Panc1 (cell line): Measurements from ENCODE around the gene DGKK. TPM values are rescaled to one million over a fixed set of nuclear protein-coding genes. Genes with fewer than 3 reads are reported as not detected.

Source experiments
- ATAC-seq: fragments of 200-7000 bp; cut with Tn5 transposase; 2 replicates; pipeline ENCODE4 v1.9.1; 2020; ENCODE audit warnings: mild to moderate bottlenecking, moderate library complexity
- BruUV-seq: library from RNA; stranded (reverse); fragments of 400-500 nt; replicated peaks from 2 replicates; lab custom pipeline; 2021; lab: Mats Ljungman, UMichigan
- CTCF ChIA-PET: fragments of 300-600 bp; sonication (Branson Sonifier 250); formaldehyde crosslinking; loops from one replicate; lab custom pipeline; 2022; ENCODE audit warnings: antibody characterized with exemption; lab: Charles Lee
- POLR2A ChIA-PET: fragments of 300-600 bp; sonication (Branson Sonifier 250); formaldehyde crosslinking; loops from one replicate; lab custom pipeline; 2022; ENCODE audit warnings: antibody characterized with exemption; lab: Charles Lee
- DNase-seq: peaks from one replicate; pipeline ENCODE4 v3.0.0-alpha.2; 2010; ENCODE audit warnings: low read depth, low spot score
- H3K27ac ChIP-seq: 2 replicates; pipeline ENCODE4 v1.5.1; 2011; ENCODE audit warnings: mild to moderate bottlenecking, low read length, inconsistent platforms
- H3K27me3 ChIP-seq: fragments of 200-500 bp; sonication (Bioruptor generic); 2 replicates; pipeline ENCODE4 v1.6.0; 2014; ENCODE audit warnings: low read length, inconsistent platforms; ENCODE audit not compliant: control insufficient read depth, insufficient read depth
- H3K36me3 ChIP-seq: fragments of 200-500 bp; sonication (Bioruptor generic); 2 replicates; pipeline ENCODE4 v1.5.1; 2014; ENCODE audit warnings: inconsistent platforms, mild to moderate bottlenecking, low read length, moderate library complexity; ENCODE audit not compliant: control insufficient read depth, insufficient read depth
- H3K4me1 ChIP-seq: 2 replicates; pipeline ENCODE4 v1.5.1; 2011; ENCODE audit warnings: inconsistent platforms, mild to moderate bottlenecking, low read length, moderate library complexity; ENCODE audit not compliant: control insufficient read depth, insufficient read depth
- H3K4me3 ChIP-seq, 2 experiments: 2 replicates each; pipeline ENCODE4 v1.5.1; 2011 to 2012; ENCODE audit warnings: low read depth in 2 of 2, low read length in 2 of 2, mild to moderate bottlenecking in 2 of 2, inconsistent platforms in 1 of 2, moderate library complexity in 1 of 2
- H3K9me3 ChIP-seq: fragments of 200-500 bp; sonication (Bioruptor generic); 2 replicates; pipeline ENCODE4 v1.5.1; 2014; ENCODE audit warnings: low read depth, mild to moderate bottlenecking, inconsistent platforms, low read length, moderate library complexity; ENCODE audit not compliant: control insufficient read depth, insufficient read depth
- POLR2AphosphoS5 ChIP-seq: IDR thresholded peaks from 2 replicates; pipeline ENCODE4 v1.6.1; 2012; ENCODE audit warnings: mild to moderate bottlenecking, low read depth, low read length, moderate library complexity
- SIN3A ChIP-seq: IDR thresholded peaks from 2 replicates; pipeline ENCODE4 v1.6.1; 2012; ENCODE audit warnings: low read depth, mild to moderate bottlenecking, low read length, moderate library complexity, borderline replicate concordance; ENCODE audit not compliant: insufficient read depth
- TCF7L2 ChIP-seq: IDR thresholded peaks from 2 replicates; pipeline ENCODE4 v1.6.1; 2011; ENCODE audit warnings: mild to moderate bottlenecking, low read depth, low read length, inconsistent platforms
- in situ Hi-C: cut with HindIII; loops from 2 replicates; pipeline ENCODE4 v1.10.0; 2016; ENCODE audit warnings: low sequenced_read_pairs, low pct_unique_long_range_greater_than_20kb
- intact Hi-C: fragments of 100-400 bp; cut with micrococcal nuclease; formaldehyde crosslinking; loops from one replicate; pipeline ENCODE4 v1.10.0; 2022; ENCODE audit not compliant: unreplicated experiment
- total RNA-seq: library from RNA; stranded (reverse); gene quantifications from one replicate; pipeline ENCODE4 v1.2.1, GENCODE V29; 2021; ENCODE audit not compliant: unreplicated experiment
- TF ChIP-seq, protein P1 (sequence below): fragments of 450-650 bp; IDR thresholded peaks from 2 replicates; pipeline ENCODE4 v1.5.1; 2017; ENCODE audit warnings: mild to moderate bottlenecking
- TF ChIP-seq, protein P2 (sequence below), 2 experiments: IDR thresholded peaks; 2 replicates each; pipeline ENCODE4 v1.6.1; 2011 to 2012; ENCODE audit warnings: low read depth in 2 of 2, control low read depth in 1 of 2, low read length in 1 of 2, mild to moderate bottlenecking in 1 of 2, moderate library complexity in 1 of 2; ENCODE audit not compliant: insufficient read depth in 1 of 2

Gene DGKK
- total RNA-seq, 1 experiment from 2014 or later = not detected

DNA sequence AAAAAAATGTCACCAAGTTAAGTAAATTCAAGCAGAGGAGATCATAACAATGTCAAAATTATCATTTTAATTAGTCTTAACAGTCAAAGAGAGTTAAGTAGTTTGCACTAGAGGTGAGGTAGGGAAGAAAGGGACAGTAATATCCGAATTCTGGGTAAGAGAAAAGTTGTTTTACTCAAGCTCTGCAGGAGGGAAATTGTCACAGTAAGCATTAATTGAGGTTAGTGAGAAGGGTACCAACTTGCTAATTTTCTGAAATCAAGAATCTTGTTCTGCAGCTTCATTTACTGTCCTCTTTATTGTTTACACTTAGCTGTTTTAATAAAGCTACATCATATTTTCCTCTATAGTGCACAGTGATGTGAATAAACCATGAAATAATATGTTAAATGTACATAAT lies 11.0 kb downstream of the DGKK start:
- CTCF ChIA-PET = no interaction called here
- POLR2A ChIA-PET = no interaction called here
- Histone ChIP-seq H3K27ac (no peak overlapping the region), H3K27me3 (no peaks in the 10 kb centered on the region; the same call in 1 of the 2 replicates), H3K4me3 (no peak overlapping the region), H3K9me3 (no peaks in the 10 kb centered on the region), H3K4me1 (no peaks in the 10 kb centered on the region), H3K36me3 (no peaks in the 10 kb centered on the region)
- BruUV-seq = no TSS peak
- in situ Hi-C loops = no loop called here
- DNase-seq (no peak), ATAC-seq (no peak)
- intact Hi-C loops = no loop called here
- TF ChIP-seq, protein P1, sequence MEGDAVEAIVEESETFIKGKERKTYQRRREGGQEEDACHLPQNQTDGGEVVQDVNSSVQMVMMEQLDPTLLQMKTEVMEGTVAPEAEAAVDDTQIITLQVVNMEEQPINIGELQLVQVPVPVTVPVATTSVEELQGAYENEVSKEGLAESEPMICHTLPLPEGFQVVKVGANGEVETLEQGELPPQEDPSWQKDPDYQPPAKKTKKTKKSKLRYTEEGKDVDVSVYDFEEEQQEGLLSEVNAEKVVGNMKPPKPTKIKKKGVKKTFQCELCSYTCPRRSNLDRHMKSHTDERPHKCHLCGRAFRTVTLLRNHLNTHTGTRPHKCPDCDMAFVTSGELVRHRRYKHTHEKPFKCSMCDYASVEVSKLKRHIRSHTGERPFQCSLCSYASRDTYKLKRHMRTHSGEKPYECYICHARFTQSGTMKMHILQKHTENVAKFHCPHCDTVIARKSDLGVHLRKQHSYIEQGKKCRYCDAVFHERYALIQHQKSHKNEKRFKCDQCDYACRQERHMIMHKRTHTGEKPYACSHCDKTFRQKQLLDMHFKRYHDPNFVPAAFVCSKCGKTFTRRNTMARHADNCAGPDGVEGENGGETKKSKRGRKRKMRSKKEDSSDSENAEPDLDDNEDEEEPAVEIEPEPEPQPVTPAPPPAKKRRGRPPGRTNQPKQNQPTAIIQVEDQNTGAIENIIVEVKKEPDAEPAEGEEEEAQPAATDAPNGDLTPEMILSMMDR = no peak
- TF ChIP-seq SIN3A (no peak), POLR2AphosphoS5 (no peak), TCF7L2 (no peak)
- TF ChIP-seq, protein P2, sequence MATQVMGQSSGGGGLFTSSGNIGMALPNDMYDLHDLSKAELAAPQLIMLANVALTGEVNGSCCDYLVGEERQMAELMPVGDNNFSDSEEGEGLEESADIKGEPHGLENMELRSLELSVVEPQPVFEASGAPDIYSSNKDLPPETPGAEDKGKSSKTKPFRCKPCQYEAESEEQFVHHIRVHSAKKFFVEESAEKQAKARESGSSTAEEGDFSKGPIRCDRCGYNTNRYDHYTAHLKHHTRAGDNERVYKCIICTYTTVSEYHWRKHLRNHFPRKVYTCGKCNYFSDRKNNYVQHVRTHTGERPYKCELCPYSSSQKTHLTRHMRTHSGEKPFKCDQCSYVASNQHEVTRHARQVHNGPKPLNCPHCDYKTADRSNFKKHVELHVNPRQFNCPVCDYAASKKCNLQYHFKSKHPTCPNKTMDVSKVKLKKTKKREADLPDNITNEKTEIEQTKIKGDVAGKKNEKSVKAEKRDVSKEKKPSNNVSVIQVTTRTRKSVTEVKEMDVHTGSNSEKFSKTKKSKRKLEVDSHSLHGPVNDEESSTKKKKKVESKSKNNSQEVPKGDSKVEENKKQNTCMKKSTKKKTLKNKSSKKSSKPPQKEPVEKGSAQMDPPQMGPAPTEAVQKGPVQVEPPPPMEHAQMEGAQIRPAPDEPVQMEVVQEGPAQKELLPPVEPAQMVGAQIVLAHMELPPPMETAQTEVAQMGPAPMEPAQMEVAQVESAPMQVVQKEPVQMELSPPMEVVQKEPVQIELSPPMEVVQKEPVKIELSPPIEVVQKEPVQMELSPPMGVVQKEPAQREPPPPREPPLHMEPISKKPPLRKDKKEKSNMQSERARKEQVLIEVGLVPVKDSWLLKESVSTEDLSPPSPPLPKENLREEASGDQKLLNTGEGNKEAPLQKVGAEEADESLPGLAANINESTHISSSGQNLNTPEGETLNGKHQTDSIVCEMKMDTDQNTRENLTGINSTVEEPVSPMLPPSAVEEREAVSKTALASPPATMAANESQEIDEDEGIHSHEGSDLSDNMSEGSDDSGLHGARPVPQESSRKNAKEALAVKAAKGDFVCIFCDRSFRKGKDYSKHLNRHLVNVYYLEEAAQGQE (IDR thresholded peaks at IDR 0.05; ENCODE audit: insufficient read depth in 1 of 2, low read depth in 2 of 2, low read length in 1 of 2) = no peak

DNA sequence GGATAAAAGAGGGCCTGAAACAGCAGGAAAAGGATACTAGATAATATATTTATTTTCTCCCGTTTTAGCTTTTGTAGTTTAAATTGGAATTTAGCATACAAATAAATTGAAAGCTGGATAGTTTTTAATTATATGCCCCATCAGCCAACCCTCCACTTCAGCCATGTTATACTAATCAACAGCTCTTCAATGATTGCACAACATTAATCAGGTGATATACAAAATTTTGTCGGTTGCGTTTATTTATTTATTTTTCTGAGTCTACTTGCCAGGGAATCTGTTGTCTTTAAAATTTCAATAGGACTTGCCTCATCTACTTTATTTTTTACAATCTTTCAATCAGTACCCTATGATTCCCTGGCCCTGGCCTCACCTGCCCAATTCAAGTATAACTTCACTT lies 12.1 kb downstream of the DGKK start:
- no peaks in the 10 kb centered on the region for H3K4me1 ChIP-seq
- no peak overlapping the region for H3K4me3 ChIP-seq
- no peaks in the 10 kb centered on the region for H3K36me3 ChIP-seq
- ATAC-seq = no peak
- no peak overlapping the region for H3K27ac ChIP-seq
- intact Hi-C loops = no loop called here
- TF ChIP-seq POLR2AphosphoS5 (no peak), TCF7L2 (no peak)
- CTCF ChIA-PET = no interaction called here
- BruUV-seq = no TSS peak
- no peak for DNase-seq
- no peaks in the 10 kb centered on the region for H3K27me3 ChIP-seq
- in situ Hi-C loops = no loop called here
- POLR2A ChIA-PET = no interaction called here
- H3K9me3 ChIP-seq = no peaks in the 10 kb centered on the region

DNA sequence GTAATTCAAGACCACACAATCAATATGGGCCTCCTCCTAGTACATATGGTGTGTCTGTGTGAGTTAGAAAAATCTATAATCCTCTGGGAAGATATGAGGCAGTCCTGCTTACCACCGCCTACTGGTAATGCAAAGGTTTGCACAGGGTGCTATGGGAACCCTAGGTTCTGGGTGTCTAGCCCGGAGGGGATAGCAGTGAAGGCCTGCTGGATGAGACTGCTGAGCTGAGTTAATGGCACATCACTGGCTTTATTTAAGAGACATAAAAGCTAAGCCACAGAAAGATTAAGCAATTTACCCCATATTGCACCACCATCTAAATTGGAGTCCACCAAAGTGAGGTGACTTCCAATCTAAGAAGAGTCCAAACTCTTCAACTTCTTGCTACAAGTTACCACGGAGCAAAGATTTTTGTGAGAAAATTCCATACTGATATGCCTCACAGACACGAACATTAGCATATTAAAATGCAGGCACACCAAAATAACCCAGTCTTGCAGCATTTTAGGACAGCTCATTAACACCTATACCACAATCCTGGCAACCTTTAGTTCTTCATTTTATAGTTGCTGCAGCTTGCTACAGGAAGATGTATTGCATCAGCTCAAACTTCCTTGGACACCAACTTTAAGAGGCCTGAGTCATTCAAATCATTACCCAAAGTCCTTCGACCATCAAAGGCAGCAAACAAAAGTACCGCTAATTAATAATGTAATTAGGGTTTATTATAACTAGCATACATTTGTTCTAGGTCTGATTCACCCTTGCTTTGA lies 13.7 kb downstream of the DGKK start:
- Histone ChIP-seq H3K4me1 (no peaks in the 10 kb centered on the region), H3K27me3 (no peaks in the 10 kb centered on the region), H3K27ac (no peak overlapping the region), H3K9me3 (no peaks in the 10 kb centered on the region), H3K36me3 (no peaks in the 10 kb centered on the region), H3K4me3 (no peak overlapping the region)
- TF ChIP-seq, protein P2 (IDR thresholded peaks at IDR 0.05; ENCODE audit: insufficient read depth in 1 of 2, low read depth in 2 of 2, low read length in 1 of 2) = no peak
- TF ChIP-seq TCF7L2 (no peak), SIN3A (no peak), POLR2AphosphoS5 (no peak)
- TF ChIP-seq, protein P1 = no peak
- ATAC-seq (no peak), DNase-seq (no peak)
- intact Hi-C loops (loop anchor here (2.0 kb wide), 1 partner anchor 18 kb away; no protein-coding TSS in a partner anchor), in situ Hi-C loops (no loop called here)
- BruUV-seq = no TSS peak
- CTCF ChIA-PET = interaction anchor here (0.7 kb wide), 1 partner anchor 78 kb away, joined by 4 read pairs; no protein-coding TSS in a partner anchor
- POLR2A ChIA-PET = interaction anchor here (0.5 kb wide), 1 partner anchor 1296 kb away, joined by 10 read pairs; no protein-coding TSS in a partner anchor
